ENCODE measurements around the gene DCTD.

DCTD gene

GRCh38 chr4:182890202-182890601, 27.0 kb downstream of the DCTD start:
- DNase-seq, result no peak

- no peak for DNase-seq
Observed at GRCh38 chr4:182888891-182889290, 28.3 kb downstream of the DCTD start.

GRCh38 chr4:182886768-182887167, 30.4 kb downstream of the DCTD start:
- no peak for DNase-seq

- no peak for DNase-seq
Observed at GRCh38 chr4:182886205-182886604, 31.0 kb downstream of the DCTD start.

- DNase-seq, result no peak
Observed at GRCh38 chr4:182885738-182886077, 31.5 kb downstream of the DCTD start.

DNA sequence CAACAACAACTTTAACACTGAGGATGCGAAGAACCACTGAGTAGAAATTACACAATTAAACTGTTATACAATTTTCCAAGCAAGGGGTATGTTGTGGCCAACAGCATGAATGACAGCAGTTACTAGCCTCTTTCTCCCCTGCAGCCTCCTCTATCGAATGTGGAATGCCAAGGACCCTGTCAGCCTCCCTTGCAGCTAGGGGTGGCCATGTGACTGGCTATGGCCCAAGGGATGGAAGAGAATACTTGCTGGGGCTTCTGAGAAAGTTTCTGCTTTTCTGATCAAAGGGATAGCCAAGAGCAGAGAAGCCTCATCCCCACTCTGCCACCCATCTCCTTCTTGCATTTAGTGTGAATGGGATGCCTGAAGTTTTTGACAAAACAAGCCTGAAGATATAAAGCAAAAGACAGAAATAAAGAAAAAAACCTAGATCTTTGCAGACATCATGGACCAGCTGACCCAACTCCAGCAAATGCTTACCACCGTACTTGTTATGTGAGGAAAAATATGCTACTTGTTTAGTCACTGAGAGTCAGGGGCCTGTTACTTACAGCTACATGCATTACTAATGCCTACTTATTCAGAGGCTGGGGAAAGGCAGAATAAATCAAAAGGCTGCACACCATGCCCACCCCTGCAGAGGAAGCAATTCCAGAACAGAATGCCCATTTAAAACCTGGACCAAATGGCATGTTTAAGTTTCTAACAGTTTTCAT, 32.0 kb downstream of the DCTD start:
- DNase-seq, result no peak

DNA sequence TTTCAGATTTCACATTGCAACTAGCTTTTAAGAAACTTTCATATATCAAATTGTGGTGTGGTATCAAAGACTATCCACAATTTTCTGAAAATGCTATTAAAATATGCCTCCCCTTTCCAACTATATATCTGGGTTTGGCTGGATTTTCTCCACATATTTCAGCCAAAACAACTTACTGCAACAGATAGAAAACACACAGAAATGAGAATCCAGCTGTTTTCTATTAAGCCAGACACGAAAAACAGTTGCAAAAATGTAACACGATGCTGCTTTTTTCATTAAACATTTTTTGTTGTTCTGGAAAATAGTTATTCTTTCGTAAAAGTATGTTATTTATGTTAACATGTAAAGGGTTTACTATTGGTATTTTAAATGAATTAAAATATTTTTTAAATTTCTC, 33.1 kb downstream of the DCTD start:
- no peak for DNase-seq

GRCh38 chr4:182883351-182883750, 33.8 kb downstream of the DCTD start:
- DNase-seq, result no peak

DNA sequence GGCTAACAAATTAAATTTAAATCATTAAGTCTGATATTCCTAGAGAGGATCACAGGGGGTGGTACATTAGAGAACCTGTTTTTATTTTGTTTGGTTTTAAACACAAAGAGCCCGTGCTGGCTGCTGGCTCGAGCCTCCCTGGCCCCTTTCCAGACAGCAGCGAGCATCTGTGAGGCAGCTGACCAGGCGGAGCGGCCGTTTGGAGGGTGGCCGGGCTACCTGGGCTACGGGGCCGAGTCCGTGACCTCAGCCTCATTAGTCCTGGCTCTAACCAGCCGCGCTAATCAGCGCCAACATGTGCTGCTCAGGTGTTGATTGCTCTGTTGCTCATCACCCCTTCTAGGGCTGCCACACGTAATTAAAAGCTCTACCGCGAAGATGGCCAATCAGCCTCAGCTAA, 35.3 kb downstream of the DCTD start:
- no peak for DNase-seq

DNA sequence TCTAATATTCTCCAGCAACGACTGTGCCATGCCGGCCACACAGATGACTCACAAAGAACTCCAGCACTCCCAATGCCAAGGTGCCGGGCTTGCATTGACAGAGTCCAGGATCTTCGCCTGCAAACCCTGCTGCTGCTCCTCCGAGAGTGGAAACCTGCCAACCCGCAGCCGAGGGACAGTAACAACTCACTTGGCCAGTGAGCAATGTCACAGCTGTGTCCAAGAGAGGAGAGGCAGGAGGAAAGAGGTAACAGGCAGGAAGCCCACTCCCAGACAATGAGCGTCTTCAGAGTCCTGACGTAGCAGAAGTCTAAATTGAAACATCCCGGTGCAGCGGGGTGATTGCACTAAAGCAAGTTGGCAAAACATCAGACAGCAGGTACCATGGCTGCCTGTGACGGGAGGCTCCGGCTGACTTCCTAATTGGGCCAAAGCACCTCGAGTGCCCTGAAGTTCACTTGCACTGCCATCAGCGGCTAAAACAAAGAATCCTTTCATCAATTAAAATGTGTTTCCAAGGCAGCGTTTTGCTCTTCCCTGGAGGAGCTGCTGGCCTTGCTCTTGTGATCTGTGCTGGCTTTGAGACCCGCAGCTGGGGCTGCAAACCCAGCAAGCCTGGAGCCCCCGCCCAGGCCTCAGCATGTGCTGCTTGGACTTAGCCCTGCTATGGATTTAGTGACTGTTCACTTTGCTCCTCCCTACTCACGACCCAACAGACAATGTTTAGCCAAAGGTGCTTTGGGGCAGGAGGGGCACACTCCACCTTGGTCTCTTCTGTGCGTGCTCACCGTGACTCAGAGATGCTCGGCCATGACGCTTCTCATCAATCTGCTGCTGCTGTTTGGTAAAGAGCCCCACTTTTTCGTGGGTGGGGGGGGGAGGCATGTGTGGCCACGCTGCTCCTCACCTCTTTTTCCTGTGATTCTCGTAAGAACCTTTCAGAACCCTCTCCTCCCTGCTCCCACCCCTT, 36.5 kb downstream of the DCTD start:
- DNase-seq, result no peak

DNA sequence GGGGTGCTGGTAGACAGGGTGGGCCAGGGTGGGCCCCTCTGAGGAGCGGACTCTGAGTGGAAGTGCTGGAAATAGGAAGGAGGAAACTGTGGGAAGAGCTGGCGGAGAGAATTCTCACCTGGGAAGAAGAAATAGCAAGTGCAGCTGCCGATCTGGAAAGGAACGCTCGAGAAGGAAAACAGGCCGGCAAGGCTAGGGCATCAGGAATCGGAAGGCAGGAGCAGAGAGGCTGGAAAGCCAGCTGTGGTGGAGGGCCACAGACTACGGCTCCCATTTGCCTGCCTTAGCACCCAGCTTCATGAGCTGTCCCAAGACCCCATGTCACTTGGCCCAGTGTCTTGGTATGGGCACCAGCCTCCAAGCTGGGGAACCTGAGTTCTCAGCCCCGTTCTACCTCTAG, 37.3 kb downstream of the DCTD start:
- no peak for DNase-seq

- no peak for DNase-seq
Observed at GRCh38 chr4:182878633-182879495, 38.3 kb downstream of the DCTD start.

- no peak for DNase-seq
Observed at GRCh38 chr4:182877326-182877883, 39.8 kb downstream of the DCTD start.

GRCh38 chr4:182876427-182876826, 40.8 kb downstream of the DCTD start:
- no peak for DNase-seq

GRCh38 chr4:182875453-182876405, 41.5 kb downstream of the DCTD start:
- DNase-seq, result no peak

DNA sequence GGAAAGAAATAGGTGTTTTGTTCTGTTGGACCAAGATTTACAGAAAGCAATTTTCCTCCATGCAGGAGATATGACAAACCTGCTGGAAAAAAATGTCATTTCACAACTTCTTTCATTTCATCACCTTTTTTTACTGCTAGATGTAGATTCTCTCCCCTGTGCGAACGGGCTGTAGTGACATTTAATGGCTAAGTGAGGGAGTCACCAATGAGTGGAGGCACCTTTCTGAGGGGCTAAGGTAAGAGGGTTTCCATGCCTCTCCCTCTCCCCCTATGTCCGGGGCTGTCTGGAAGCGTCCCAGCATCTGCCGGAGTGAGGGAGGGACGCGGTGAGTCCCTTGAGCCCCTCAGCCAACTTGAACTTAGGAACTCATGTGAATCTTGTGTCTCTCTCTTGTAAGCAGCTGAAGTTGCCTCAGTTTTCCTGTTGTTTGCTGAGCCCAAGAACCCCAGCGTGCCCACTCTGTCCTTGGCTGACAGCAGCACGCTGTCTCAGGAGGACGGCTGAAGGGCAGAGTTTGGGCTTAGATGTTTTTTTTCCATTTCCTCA, 42.3 kb downstream of the DCTD start:
- no peak for DNase-seq

GRCh38 chr4:182874304-182874751, 42.9 kb downstream of the DCTD start:
- no peak for DNase-seq

DNA sequence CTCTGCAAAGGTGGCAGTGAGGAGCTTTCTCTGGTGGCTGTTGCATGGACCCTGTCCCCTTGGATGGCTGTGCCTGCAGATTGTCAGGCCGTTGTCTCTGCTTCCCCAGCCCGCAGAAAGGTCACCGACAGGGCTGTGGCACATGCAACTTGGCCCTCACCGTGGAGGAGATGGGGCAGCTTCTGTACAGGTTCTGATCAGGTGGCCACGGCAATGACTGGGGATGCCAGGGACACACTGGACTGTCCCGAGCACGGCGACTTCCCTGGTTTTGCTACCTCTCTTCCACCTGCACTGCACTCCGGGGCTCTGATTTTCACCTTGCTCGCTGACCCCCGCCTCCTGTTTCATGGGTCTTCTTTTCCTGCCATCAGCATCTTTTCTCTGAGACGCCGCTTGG, 43.5 kb downstream of the DCTD start:
- DNase-seq, result no peak

DNA sequence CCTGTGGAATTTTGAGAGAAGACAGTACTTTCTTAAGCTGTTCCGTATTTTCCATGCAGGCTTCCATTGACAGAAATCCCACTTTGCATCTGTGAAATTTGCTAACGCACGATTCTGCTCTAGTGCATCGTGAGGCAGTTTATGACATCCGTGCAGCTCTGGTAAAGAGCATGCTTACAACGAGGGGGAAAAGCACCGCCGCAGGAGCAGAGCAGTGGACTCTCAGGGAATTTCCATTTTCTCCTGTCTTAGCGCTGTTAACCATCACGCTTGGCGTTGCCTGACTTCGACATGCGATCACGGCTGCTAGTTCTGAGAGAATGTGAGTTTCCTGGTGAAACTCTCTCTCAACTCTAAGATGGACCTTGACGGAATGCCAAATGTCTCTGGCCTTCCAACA, 43.9 kb downstream of the DCTD start:
- DNase-seq, result no peak

- no peak for DNase-seq
Observed at GRCh38 chr4:182872886-182873285, 44.3 kb downstream of the DCTD start.

GRCh38 chr4:182871616-182872015, 45.6 kb downstream of the DCTD start:
- DNase-seq, result no peak

Measured in activated CD4-positive, alpha-beta T cell treated with anti-CD3 and anti-CD28 coated beads, Interleukin-10, Interleukin-2, amounts not matched to agents 100 ng/mL and 50 ng/mL, durations not matched to agents 16 hours and 8 hours (primary cell).